HG02623 (cell line): ENCODE data around the gene RAP1GAP.
"Not testable (repeated sequence)": the region's sequence is repeated elsewhere in the genome, so short reads cannot be mapped to it uniquely, and the experiment has no call there.

Source experiments
- ATAC-seq: cut with Tn5 transposase; IDR thresholded peaks from one replicate; pipeline ENCODE4 v1.9.1; 2021; ENCODE audit warnings: moderate library complexity; ENCODE audit not compliant: unreplicated experiment

The RAP1GAP gene

DNA sequence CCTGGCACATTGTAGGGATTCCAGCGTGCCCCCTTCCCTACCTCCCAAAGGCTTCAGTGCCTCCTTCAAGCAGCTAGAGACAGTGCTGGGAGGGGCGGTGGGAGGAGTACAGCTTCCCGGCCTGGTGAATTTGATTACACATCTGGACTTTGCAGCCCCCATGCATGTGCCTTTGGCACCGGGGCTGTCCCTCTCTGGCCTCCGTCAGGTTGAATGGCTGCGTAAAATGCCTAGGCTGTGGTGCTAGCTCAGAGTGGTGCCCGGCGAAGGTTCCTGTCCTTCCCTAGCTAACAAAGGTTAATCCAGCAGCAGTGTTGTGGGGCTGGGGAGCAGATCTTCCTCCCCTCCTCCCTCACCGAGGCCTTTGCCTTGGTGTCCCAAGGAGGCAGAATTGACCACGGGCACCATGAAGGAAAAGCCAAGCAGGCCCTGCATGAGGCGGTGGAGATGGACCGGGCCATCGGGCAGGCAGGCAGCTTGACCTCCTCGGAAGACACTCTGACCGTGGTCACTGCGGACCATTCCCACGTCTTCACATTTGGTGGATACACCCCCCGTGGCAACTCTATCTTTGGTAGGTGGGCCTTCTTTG is 93.7 kb downstream of the RAP1GAP start:
- no peak for ATAC-seq

DNA sequence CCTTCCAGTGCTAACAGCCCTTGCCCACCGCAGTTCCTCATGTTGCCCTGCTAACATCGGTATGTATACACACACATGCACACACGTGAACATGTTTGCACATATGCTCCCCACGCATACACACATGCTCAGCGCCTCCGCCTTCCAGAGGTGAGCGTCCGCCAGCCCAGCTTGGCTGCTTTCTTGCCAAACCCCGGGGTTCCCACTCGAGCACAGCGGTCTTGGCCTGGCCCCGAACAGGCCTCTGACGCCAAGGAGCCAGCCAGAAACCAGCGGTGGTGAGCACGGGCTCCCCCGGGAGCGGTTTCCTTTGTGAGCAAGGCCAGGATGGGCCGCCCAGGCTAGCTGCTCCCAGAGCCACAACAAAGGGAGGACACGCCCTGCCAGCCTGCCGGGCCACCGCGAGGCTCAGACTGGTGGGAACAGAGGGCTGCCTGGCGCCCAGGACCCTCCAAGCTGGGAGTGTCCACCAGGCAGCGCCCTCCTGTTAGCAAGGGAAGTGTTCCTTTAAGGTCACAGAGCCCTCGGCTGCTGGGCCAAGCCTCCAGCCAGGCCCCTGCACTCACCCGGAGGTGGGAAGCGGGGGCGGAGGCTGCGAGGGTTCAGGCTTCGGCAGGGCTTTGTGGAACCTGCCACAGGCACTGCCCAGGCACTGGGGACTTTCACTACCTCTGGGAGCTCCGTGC is 94.5 kb downstream of the RAP1GAP start:
- no peak for ATAC-seq

DNA sequence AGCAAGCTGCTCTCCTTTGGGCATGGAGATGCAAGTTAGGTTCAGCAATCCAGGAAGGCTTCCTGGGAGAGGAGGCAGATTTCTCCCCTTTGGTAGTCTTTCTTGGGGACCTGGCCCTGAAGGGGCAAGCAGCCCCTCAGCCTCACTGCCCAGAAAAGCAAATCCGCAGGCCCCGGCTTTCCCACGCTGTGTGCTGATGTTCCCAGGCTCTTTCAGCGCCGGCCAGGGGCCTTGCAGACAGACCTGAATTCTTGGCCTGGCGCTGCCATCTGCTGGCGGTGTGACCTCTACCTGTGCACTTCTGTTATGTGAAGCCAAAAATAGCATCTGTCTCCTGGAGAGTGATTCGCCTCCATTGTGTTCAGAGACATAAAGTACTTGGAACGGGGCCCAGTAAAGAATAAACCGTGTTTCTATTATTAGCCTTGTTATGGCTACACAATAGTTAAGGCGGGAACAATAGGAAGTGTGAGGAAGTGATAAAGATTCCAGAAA is 95.1 kb downstream of the RAP1GAP start:
- ATAC-seq: no peak

DNA sequence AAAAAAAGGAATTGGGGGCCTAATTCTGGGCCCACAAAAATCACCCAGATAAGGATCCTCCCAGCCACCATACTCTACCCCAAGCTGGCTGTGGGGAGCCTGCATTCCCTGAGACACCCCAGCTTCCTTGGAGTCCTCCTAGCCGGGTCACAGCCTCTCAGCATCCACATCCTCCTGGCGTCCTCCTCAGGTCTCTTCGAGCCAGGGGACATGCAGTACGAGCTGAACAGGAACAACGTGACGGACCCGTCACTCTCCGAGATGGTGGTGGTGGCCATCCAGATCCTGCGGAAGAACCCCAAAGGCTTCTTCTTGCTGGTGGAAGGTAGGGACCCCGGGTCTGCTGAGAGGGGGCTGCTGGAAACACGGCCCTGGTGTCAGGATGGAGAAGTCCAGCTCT is 95.7 kb downstream of the RAP1GAP start:
- no peak for ATAC-seq

DNA sequence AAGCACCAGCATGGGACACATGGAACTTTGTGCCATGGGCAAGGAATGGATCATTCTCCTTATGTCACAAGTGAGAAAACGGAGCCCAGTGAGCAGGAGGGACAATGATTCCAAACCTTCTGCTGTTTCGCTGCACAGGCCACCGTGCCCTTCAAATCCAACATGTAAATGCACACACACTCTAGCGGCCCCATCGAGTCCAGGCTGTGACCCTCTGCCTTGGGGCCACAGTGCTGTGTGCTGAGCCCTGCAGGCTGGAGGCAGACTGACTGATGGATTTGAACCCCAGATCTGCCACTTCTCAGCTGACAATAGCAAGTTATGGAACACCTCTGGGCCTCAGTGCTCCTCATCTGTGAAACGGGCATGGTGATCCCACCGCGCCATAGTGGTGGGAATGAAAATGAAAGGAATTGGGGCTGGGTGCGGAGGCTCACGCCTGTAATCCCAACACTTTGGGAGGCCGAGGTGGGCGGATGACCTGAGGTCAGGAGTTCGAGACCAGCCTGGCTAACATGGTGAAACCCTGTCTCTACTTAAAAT is 96.4 kb downstream of the RAP1GAP start:
- ATAC-seq: no peak

DNA sequence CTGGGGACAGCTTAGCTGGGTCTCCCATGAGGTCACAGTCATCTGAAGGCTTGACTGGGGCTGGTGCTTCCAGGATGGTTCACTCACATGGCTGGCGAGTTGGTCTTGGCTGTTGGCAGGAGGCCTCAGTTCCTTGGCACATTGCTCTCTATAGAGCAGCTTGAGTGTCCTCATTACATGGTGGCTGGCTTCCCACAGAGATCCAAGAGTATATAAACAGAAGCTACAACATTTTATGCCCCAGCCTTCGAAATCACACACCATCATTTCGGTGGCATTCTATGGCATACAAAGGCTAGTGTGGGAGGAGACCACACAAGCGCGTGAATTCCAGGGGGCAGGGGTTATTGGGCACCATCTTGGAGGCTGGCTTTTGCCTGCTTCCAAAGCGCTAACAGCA is 96.9 kb downstream of the RAP1GAP start:
- no peak for ATAC-seq

DNA sequence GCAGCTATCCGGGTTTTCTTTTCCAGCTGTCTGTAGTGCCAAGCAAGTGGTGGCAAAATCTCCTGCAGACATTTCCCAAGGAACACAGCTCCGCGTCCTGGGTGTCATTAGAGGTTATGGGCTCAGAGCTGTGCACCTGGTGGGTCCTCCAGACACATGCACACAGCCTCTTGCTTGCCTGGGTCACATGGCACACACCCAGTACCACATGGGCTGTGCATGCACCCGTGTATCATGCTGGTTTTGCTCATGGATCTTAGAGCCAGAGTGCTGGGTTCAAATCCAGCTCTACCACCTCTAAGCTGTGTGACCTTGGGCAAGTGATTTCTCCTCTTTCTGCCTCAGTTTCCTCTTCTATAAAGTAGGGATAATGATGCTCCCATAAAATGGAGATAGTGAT is 98.3 kb downstream of the RAP1GAP start:
- ATAC-seq: no peak

DNA sequence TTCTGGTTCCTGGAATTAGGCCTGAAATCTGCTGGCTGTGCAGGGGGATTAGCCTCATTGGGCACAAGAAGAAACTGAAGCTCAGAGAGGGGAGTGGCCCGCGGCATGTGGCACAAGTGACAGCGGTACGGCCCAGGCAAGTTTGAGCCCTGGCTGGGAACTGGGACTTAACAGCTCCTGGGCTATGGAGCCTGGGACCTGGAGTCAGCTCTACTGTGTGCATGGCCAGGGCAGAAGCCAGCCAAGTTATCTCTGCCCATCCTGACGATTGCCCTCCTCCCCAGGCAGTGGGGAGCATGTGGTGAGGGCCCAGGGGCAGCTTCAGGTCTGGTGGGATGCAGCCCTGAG is 98.7 kb downstream of the RAP1GAP start:
- no peak for ATAC-seq

DNA sequence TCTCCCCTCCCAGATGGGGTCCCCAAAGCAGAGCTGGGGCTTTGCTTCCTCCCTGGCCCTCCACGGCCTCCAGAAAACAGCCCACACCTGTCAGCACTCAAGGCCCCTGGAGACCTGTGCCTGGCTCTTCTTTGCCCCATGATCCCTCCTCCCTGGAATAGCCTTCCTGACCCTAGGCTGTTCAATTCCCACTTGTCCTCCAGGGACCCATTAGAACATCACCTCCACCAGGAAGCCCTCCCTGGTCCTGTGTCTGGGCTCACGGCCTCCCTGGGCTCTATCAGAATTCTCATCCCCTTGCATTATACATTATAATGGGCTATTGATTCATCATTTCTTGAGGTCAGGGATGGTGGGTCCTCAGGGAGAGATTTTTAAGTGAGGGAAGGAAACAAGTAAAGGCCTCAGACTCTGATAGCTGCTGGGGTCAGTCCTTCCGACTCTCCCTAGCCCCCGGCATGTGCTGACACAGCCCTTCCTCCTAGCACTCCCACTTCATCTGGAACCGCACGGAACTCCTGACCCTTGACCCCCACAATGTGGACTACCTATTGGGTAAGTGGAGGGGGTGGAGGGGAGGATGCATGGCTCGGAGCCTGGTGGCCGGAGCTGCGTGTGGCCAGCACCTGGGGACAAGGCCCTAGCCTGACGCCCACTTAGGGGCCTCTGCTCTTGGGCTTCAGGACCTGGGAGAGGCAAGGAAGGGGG is 99.2 kb downstream of the RAP1GAP start:
- no peak for ATAC-seq

DNA sequence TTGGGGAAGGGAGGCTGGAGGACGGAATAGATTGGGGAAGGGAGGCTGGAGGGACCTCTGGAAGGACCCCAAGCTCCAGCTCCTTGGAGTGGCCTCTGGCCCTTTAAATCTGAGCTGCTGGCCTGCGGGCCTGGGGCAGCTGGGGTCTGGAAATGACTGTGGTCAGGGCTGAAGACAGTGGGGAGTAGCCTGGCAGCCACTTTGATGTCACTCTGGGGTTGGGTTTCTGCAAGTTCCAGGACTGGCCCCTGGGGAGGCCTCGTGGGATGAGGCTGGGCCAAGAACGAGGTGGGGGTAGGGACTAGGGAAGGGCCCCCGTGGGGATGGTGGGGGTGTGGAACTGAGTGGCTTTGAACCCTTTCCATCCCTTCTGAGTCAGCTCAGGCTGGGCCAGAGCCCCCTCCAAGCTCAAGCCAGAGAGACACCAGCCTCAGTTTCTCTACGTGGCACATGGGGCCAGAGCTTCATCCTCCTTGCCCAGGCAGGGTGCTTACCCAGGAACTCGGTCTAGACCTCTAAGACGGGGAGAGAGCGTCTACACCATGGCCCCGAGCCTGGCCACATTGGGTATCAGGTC is 100.3 kb downstream of the RAP1GAP start:
- no peak for ATAC-seq

DNA sequence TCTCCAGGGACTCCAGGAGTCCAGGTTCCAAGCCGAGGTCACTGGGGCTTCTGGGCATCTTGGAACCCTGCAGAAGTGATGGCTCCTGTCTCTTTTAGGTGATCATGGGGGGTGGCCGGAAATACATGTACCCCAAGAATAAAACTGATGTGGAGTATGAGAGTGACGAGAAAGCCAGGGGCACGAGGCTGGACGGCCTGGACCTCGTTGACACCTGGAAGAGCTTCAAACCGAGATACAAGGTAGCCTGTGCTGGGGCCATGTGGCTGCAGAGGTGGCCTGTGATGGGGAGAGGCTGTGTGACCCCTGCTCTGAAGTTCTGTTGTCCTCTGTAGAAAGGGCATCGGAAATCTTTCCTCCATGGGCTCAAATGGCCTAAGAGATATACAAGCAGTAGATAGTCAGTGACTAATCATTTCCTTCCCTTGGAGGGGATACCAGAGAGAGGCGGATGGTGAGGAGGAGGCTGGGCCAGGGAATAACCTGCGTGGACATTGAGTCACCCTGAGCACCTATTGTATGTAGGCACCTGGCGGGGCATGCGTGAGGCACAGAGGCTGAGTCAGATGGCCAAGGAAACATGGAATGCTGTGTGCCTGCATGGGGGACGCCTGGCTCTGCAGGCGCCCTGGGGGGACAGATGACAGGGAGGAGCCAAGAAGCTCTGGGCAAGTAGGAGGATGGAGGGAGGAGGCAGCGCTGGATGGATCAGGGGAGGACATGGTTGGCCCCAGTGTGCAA is 101.0 kb downstream of the RAP1GAP start:
- no peak for ATAC-seq

DNA sequence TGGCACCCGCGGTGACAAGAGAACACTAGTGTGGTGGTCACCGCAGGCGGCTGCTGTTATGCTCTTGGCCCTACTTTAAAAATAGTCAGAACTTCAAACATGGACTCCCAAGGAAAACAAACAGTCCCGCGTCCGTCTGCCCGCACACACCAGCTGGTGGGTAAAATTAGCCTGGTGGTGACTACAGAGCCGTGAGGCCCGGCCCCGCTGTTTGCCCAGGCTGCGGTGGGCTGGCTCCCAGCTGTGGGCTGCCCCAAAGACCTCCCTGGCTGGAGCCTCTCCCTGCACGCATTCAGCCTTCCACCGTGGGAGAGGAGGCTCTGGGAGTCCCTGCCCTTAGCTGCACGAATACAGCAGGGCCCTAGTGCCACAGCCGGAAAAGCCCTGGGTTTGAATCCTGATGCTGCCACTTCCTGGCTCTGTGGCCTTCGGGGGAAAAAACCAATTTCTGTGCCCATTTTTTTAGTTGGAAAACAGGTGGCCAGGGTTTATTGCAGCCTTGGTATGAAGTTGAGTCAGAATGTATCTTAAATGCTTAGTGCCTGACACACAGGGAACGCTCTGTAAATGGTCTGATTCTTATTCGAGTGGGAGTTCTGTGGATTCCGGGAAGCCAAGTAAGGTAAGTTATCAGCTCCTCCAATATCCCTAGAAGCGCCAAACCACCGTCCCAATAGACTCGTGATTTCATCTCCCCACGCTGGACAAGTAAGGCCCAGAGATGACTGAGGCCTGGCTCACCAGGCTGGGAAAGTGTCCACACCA is 101.7 kb downstream of the RAP1GAP start:
- ATAC-seq: no peak

DNA sequence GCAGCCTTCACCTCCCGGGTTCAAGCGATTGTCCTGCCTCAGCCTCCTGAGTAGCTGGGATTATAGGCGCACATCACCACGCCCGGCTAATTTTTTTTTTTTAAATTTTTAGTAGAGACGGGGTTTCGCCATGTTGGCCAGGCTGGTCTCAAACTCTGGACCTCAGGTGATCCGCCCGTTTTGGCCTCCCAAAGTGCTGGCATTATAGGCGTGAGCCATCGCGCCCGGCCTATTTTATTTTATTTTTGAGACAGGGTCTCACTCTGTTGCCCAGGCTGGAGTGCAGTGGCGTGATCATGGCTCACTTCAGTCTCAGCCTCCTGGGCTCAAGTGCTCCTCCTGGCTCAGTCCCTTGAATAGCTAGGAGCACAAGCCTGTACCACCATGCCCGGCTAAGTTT is 102.8 kb downstream of the RAP1GAP start:
- not testable (repeated sequence) for ATAC-seq

DNA sequence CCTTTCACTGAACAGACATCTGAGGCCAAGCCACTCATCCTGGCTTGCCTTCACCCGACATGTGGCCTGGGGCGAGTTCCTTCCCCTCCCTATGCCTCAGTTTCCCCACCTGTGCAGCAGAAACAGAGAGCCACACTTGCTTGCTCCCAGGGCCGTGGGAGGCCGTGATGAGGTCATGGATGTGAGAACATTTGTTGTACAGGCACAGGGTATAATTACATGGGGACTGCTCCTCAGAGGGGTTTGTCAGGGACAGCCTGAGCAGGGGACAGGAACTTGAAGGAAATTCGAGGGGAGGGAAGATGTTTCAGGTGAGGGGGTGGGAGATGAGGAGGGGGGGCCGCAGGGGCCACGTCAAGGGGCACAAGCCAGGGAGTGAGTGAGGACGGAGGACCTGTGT is 103.9 kb downstream of the RAP1GAP start:
- no peak for ATAC-seq

DNA sequence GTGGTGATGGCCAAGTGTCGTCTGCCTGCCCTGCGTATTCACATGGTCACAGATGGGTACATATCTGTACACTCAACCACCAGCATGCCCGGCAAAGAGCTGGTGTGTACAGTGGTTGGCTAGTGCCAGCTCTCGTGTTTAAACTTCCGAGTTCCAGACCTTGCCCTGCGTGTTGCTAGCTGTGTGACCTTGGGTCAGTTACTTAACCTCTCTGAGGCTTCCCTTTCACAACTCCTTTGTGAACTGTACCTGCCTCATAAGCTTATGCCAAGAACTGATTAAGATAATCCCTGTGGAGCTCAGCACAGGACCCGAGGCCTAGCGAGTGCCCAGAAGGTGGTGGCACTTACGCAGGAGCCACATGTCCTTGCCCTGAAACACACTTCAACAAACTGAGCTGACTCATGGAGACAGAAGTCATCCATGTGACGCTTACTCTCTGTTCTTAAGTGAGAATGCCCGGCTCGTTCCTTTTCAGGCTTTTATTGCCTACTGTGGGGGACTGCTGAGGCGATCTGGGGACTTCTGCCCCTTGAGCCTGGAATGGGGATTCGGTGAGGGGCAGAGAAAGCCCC is 104.5 kb downstream of the RAP1GAP start:
- no peak for ATAC-seq

DNA sequence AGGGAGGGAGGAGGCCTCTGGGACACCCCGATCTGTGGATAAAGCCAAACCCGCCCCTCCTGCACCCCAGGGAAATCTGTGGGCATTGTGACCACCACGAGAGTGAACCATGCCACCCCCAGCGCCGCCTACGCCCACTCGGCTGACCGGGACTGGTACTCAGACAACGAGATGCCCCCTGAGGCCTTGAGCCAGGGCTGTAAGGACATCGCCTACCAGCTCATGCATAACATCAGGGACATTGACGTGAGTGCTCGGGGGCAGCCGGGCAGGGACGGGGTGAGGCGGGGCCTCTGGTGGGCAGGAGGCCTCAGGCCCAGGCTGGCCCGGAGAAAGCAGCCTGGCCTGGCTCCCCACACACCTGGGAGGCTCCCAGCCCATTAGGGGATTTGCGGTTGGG is 105.2 kb downstream of the RAP1GAP start:
- no peak for ATAC-seq

DNA sequence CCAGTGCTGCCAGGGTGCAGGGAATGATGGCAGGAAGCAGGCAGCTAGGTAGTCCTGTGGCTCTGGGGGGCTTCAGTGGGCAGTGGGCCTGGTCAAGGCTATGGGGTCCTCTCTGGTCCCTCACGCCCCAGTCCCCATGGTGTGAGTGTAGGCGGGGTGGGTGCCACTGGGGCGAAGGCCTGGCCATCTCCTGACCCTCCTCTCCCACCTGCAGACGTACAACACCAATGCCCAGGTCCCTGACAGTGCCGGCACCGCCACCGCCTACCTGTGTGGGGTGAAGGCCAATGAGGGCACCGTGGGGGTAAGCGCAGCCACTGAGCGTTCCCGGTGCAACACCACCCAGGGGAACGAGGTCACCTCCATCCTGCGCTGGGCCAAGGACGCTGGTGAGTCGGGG is 106.3 kb downstream of the RAP1GAP start:
- ATAC-seq: no peak

DNA sequence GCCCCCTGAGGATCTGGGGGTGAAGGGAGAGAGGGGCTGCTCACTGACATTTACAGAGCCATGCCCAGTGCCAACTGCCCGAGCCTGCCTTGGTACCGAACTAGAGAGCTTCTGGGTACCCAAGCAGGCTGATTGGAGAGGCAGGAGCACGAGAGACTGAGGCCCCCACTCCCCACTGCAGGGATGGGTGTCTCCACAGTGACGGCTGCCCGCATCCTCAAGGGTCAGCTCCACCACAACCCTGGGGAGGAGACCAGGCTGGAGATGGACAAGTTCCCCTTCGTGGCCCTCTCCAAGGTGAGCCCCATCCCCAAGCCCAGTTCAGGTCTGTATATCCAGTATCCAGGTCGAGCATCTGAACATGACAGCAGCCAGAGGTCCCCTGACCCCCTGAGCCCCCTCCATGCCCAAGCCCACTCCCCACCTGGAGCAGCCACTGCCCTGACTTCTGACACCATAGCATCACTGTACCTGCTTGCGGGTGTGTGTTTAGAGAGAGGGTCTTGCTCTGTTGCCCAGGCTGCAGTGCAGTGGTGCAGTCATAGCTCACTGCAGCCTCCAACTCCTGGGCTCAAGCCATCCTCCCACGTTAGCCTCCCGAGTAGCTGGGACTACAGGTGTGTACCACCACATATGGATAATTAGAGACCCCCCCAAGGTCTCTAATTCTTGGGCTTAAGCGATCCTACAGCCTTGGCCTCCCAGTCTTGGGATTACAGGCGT is 108.1 kb downstream of the RAP1GAP start:
- ATAC-seq: no peak
